Left ventricle myocardium inferior (tissue), 1 donor: ENCODE measurements around the gene MEG3. TPM values are rescaled to one million over a fixed set of nuclear protein-coding genes. Genes with fewer than 3 reads are reported as not detected.
"Not testable (repeated sequence)": the region's sequence is repeated elsewhere in the genome, so short reads cannot be mapped to it uniquely, and the experiment has no call there.

Source experiments
- DNase-seq: peaks from one replicate; pipeline ENCODE4 v3.0.0-alpha.2; 2020
- H3K27ac ChIP-seq: fragments of 200-600 bp; replicated peaks from 2 replicates; pipeline ENCODE4 v1.8.0; 2021
- H3K27me3 ChIP-seq: fragments of 200-600 bp; 2 replicates; pipeline ENCODE4 v1.8.0; 2021; ENCODE audit warnings: low read depth
- H3K36me3 ChIP-seq: fragments of 200-600 bp; 2 replicates; pipeline ENCODE4 v1.8.0; 2021
- H3K4me1 ChIP-seq: fragments of 200-600 bp; 2 replicates; pipeline ENCODE4 v1.8.0; 2021
- H3K4me3 ChIP-seq: fragments of 200-600 bp; 2 replicates; pipeline ENCODE4 v1.8.0; 2021; ENCODE audit warnings: mild to moderate bottlenecking, moderate library complexity
- H3K9me3 ChIP-seq: fragments of 200-600 bp; replicated peaks from 2 replicates; pipeline ENCODE4 v1.8.0; 2021
- CTCF ChIP-seq: fragments of 200-600 bp; IDR thresholded peaks from 2 replicates; pipeline ENCODE4 v1.8.0; 2021; ENCODE audit warnings: antibody characterized with exemption, mild to moderate bottlenecking, borderline replicate concordance
- intact Hi-C: fragments of 100-400 bp; cut with micrococcal nuclease; formaldehyde crosslinking; loops from one replicate; pipeline ENCODE4 v1.11.0; 2022
- total RNA-seq: library from RNA; stranded (reverse); fragmentation: NEBNext Ultra II Directional; extraction: Animal tissue kit (Norgen Biotek cat#: 25700); gene quantifications from one replicate; pipeline ENCODE4 v1.2.1, GENCODE V29; 2021
- donor health status: DM: no; HTN: yes; CAD: no; lungs with severe emphysema.

The MEG3 gene
- total RNA-seq, 1 donor from 2014 or later: 17.5 TPM

- no peak overlapping the region for H3K4me3 ChIP-seq
- no peaks in the 10 kb centered on the region for H3K4me1 ChIP-seq
- no peak overlapping the region for H3K27ac ChIP-seq
- H3K27me3 ChIP-seq: peaks cover 60% of the 10 kb centered on the region
- H3K9me3 ChIP-seq: no peaks in the 10 kb centered on the region
- no peaks in the 10 kb centered on the region for H3K36me3 ChIP-seq
- DNase-seq: no peak
- no peak for TF ChIP-seq CTCF
- intact Hi-C loops: no loop called here
Observed at GRCh38 chr14:100816950-100817901, 8.7 kb upstream of the MEG3 start.

- Histone ChIP-seq H3K4me3 (no peak overlapping the region), H3K27me3 (peaks cover 65% of the 10 kb centered on the region), H3K36me3 (no peaks in the 10 kb centered on the region), H3K4me1 (no peaks in the 10 kb centered on the region), H3K9me3 (no peaks in the 10 kb centered on the region), H3K27ac (no peak overlapping the region)
- no peak for DNase-seq
- no peak for TF ChIP-seq CTCF
- intact Hi-C loops: no loop called here
Observed at GRCh38 chr14:100818221-100818699, 7.7 kb upstream of the MEG3 start.

- H3K27ac ChIP-seq, intact Hi-C loops, H3K36me3 ChIP-seq, H3K9me3 ChIP-seq, H3K4me1 ChIP-seq, H3K4me3 ChIP-seq, DNase-seq: not testable (repeated sequence)
- H3K27me3 ChIP-seq: peaks cover 65% of the 10 kb centered on the region
Observed at GRCh38 chr14:100818923-100819322, 7.0 kb upstream of the MEG3 start.

- Histone ChIP-seq H3K27ac (no peak overlapping the region), H3K27me3 (peaks cover 65% of the 10 kb centered on the region), H3K4me1 (no peaks in the 10 kb centered on the region), H3K9me3 (no peaks in the 10 kb centered on the region), H3K4me3 (no peak overlapping the region), H3K36me3 (no peaks in the 10 kb centered on the region)
- no peak for TF ChIP-seq CTCF
- intact Hi-C loops: no loop called here
- no peak for DNase-seq
Observed at GRCh38 chr14:100819453-100819828, 6.5 kb upstream of the MEG3 start.

- no peak for TF ChIP-seq CTCF
- Histone ChIP-seq H3K27me3 (peaks cover 65% of the 10 kb centered on the region), H3K36me3 (no peaks in the 10 kb centered on the region), H3K9me3 (no peaks in the 10 kb centered on the region), H3K4me1 (no peaks in the 10 kb centered on the region), H3K4me3 (no peak overlapping the region), H3K27ac (no peak overlapping the region)
- DNase-seq: no peak
- intact Hi-C loops: no loop called here
Observed at GRCh38 chr14:100819829-100820475, 6.0 kb upstream of the MEG3 start.

- Histone ChIP-seq H3K36me3 (no peaks in the 10 kb centered on the region), H3K4me3 (no peak overlapping the region), H3K27me3 (peaks cover 66% of the 10 kb centered on the region), H3K9me3 (no peaks in the 10 kb centered on the region), H3K27ac (no peak overlapping the region), H3K4me1 (peaks cover 2% of the 10 kb centered on the region)
- no peak for DNase-seq
- intact Hi-C loops: no loop called here
- no peak for TF ChIP-seq CTCF
Observed at GRCh38 chr14:100820957-100821356, 5.0 kb upstream of the MEG3 start.
